ENCODE results near the gene TRIP13. TPM values are rescaled to one million over a fixed set of nuclear protein-coding genes. Genes with fewer than 3 reads are reported as not detected.
"Not testable (repeated sequence)": the region's sequence is repeated elsewhere in the genome, so short reads cannot be mapped to it uniquely, and the experiment has no call there.

The TRIP13 gene
- polyA plus RNA-seq, 1 donor from 2014 or later, result 2.1 TPM

GRCh38 chr5:936149-937144 lies 43.8 kb downstream of the TRIP13 start:
- TF ChIP-seq SMC3 (conservative IDR thresholded peaks at IDR 0.05; ENCODE audit: poor library complexity) (no peak), POLR2AphosphoS5 (IDR thresholded peaks at IDR 0.05) (no peak)
- TF ChIP-seq, protein P1, sequence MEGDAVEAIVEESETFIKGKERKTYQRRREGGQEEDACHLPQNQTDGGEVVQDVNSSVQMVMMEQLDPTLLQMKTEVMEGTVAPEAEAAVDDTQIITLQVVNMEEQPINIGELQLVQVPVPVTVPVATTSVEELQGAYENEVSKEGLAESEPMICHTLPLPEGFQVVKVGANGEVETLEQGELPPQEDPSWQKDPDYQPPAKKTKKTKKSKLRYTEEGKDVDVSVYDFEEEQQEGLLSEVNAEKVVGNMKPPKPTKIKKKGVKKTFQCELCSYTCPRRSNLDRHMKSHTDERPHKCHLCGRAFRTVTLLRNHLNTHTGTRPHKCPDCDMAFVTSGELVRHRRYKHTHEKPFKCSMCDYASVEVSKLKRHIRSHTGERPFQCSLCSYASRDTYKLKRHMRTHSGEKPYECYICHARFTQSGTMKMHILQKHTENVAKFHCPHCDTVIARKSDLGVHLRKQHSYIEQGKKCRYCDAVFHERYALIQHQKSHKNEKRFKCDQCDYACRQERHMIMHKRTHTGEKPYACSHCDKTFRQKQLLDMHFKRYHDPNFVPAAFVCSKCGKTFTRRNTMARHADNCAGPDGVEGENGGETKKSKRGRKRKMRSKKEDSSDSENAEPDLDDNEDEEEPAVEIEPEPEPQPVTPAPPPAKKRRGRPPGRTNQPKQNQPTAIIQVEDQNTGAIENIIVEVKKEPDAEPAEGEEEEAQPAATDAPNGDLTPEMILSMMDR (IDR thresholded peaks at IDR 0.05; ENCODE audit: poor library complexity, severe bottlenecking), result no peak
- no peaks in the 10 kb centered on the region for H3K36me3 ChIP-seq (ENCODE audit: insufficient read depth, low read length)
- H3K9me3 ChIP-seq (ENCODE audit: low read length), result no peaks in the 10 kb centered on the region
- H4K20me1 ChIP-seq (ENCODE audit: insufficient read depth), result no peaks in the 10 kb centered on the region
- no peaks in the 10 kb centered on the region for H3K9me2 ChIP-seq (ENCODE audit: insufficient read depth, low read length)
- no peak overlapping the region for H3K4me2 ChIP-seq (ENCODE audit: low read length)
- H3K27ac ChIP-seq (ENCODE audit: low read length), result no peak overlapping the region
- H3K79me2 ChIP-seq (replicated peaks; ENCODE audit: insufficient read depth, low read length), result no peaks in the 10 kb centered on the region
- H3K4me3 ChIP-seq (ENCODE audit: low read length), result no peak overlapping the region
- H3F3A ChIP-seq (ENCODE audit: insufficient read depth, low read length, poor library complexity, severe bottlenecking), result no peaks in the 10 kb centered on the region
- H2AFZ ChIP-seq (ENCODE audit: low read depth, low read length), result no peak overlapping the region
- H3K9ac ChIP-seq (ENCODE audit: low read length), result no peak overlapping the region
- no peaks in the 10 kb centered on the region for H3K27me3 ChIP-seq (ENCODE audit: insufficient read depth, low read depth, low read length)

- Histone ChIP-seq H3K4me3 (ENCODE audit: low read length) (no peak overlapping the region), H3K79me2 (replicated peaks; ENCODE audit: insufficient read depth, low read length) (no peaks in the 10 kb centered on the region), H3K36me3 (ENCODE audit: insufficient read depth, low read length) (no peaks in the 10 kb centered on the region), H3F3A (ENCODE audit: insufficient read depth, low read length, poor library complexity, severe bottlenecking) (no peaks in the 10 kb centered on the region), H3K27ac (ENCODE audit: low read length) (no peak overlapping the region), H2AFZ (ENCODE audit: low read depth, low read length) (no peak overlapping the region), H3K4me2 (ENCODE audit: low read length) (no peak overlapping the region), H3K9me3 (ENCODE audit: low read length) (no peaks in the 10 kb centered on the region), H4K20me1 (ENCODE audit: insufficient read depth) (no peaks in the 10 kb centered on the region), H3K9me2 (ENCODE audit: insufficient read depth, low read length) (no peaks in the 10 kb centered on the region), H3K9ac (ENCODE audit: low read length) (no peak overlapping the region), H3K27me3 (ENCODE audit: insufficient read depth, low read depth, low read length) (no peaks in the 10 kb centered on the region)
- TF ChIP-seq, protein P2, sequence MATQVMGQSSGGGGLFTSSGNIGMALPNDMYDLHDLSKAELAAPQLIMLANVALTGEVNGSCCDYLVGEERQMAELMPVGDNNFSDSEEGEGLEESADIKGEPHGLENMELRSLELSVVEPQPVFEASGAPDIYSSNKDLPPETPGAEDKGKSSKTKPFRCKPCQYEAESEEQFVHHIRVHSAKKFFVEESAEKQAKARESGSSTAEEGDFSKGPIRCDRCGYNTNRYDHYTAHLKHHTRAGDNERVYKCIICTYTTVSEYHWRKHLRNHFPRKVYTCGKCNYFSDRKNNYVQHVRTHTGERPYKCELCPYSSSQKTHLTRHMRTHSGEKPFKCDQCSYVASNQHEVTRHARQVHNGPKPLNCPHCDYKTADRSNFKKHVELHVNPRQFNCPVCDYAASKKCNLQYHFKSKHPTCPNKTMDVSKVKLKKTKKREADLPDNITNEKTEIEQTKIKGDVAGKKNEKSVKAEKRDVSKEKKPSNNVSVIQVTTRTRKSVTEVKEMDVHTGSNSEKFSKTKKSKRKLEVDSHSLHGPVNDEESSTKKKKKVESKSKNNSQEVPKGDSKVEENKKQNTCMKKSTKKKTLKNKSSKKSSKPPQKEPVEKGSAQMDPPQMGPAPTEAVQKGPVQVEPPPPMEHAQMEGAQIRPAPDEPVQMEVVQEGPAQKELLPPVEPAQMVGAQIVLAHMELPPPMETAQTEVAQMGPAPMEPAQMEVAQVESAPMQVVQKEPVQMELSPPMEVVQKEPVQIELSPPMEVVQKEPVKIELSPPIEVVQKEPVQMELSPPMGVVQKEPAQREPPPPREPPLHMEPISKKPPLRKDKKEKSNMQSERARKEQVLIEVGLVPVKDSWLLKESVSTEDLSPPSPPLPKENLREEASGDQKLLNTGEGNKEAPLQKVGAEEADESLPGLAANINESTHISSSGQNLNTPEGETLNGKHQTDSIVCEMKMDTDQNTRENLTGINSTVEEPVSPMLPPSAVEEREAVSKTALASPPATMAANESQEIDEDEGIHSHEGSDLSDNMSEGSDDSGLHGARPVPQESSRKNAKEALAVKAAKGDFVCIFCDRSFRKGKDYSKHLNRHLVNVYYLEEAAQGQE (IDR thresholded peaks at IDR 0.05; ENCODE audit: borderline replicate concordance), result no peak
Observed at GRCh38 chr5:937151-937924, 44.7 kb downstream of the TRIP13 start.

DNA sequence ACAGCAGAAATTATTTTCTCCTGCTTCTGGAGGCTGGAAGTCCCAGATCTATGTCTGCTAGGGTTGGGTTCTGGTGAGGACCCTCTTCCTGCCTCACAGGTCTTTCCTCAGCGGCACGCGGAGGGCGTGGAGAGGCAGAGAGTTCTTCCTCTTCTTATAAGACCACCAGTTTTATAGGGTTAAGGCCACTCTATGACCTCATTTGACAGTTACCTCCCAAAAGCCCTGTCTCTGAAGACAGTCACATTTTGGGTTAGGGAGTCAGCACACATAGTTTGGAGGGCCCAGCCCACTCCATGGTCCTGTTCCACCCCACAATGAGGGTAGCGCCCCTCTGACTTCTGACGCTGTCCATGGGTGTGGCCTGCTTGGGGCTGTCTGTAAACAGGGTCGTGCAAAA lies 46.7 kb downstream of the TRIP13 start:
- H4K20me1 ChIP-seq (ENCODE audit: insufficient read depth), result no peaks in the 10 kb centered on the region
- no peaks in the 10 kb centered on the region for H3K27me3 ChIP-seq (ENCODE audit: insufficient read depth, low read depth, low read length)
- no peak overlapping the region for H3K27ac ChIP-seq (ENCODE audit: low read length)
- H3K79me2 ChIP-seq (replicated peaks; ENCODE audit: insufficient read depth, low read length), result no peaks in the 10 kb centered on the region
- H3K9me3 ChIP-seq (ENCODE audit: low read length), result no peaks in the 10 kb centered on the region
- H2AFZ ChIP-seq (ENCODE audit: low read depth, low read length), result no peak overlapping the region
- H3F3A ChIP-seq (ENCODE audit: insufficient read depth, low read length, poor library complexity, severe bottlenecking), result no peaks in the 10 kb centered on the region
- H3K9me2 ChIP-seq (ENCODE audit: insufficient read depth, low read length), result no peaks in the 10 kb centered on the region
- TF ChIP-seq EP300 (conservative IDR thresholded peaks at IDR 0.05; ENCODE audit: poor library complexity, severe bottlenecking) (no peak), EZH2 (IDR thresholded peaks at IDR 0.05; ENCODE audit: borderline replicate concordance, insufficient read depth, low read length, poor library complexity, severe bottlenecking) (no peak), POLR2AphosphoS5 (IDR thresholded peaks at IDR 0.05) (no peak), SMC3 (conservative IDR thresholded peaks at IDR 0.05; ENCODE audit: poor library complexity) (no peak), RAD21 (conservative IDR thresholded peaks at IDR 0.05) (no peak), MXI1 (conservative IDR thresholded peaks at IDR 0.05; ENCODE audit: poor library complexity, severe bottlenecking) (no peak)
- TF ChIP-seq, protein P1 (IDR thresholded peaks at IDR 0.05; ENCODE audit: poor library complexity, severe bottlenecking), result no peak
- H3K4me3 ChIP-seq (ENCODE audit: low read length), result no peak overlapping the region
- H3K36me3 ChIP-seq (ENCODE audit: insufficient read depth, low read length), result no peaks in the 10 kb centered on the region
- H3K4me2 ChIP-seq (ENCODE audit: low read length), result no peak overlapping the region
- no peak overlapping the region for H3K9ac ChIP-seq (ENCODE audit: low read length)

DNA sequence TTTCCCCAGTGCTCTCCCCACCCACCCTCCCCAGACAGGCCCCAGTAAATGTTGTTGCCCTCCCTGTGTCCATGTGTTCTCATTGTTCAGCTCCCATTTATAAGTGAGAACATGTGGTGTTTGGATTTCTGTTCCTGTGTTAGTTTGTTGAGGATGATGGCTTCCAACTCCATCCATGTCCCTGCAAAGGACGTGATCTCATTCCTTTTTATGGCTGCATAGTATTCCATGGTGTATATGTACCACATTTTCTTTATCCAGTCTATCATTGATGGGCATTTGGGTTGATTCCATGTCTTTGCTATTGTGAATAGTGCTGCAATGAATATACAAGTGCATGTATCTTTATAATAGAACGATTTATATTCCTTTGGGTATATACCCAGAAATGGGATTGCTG lies 48.1 kb downstream of the TRIP13 start:
- not testable (repeated sequence) for H3K36me3 ChIP-seq (ENCODE audit: insufficient read depth, low read length); H3K4me3 ChIP-seq (ENCODE audit: low read length); H3K9me3 ChIP-seq (ENCODE audit: low read length); H3K4me2 ChIP-seq (ENCODE audit: low read length); H4K20me1 ChIP-seq (ENCODE audit: insufficient read depth); H2AFZ ChIP-seq (ENCODE audit: low read depth, low read length); H3K9ac ChIP-seq (ENCODE audit: low read length); H3K27me3 ChIP-seq (ENCODE audit: insufficient read depth, low read depth, low read length); H3K79me2 ChIP-seq (replicated peaks; ENCODE audit: insufficient read depth, low read length); H3K27ac ChIP-seq (ENCODE audit: low read length); H3F3A ChIP-seq (ENCODE audit: insufficient read depth, low read length, poor library complexity, severe bottlenecking); H3K9me2 ChIP-seq (ENCODE audit: insufficient read depth, low read length)
